Measurements from ENCODE around the gene SLC2A11. TPM values are rescaled to one million over a fixed set of nuclear protein-coding genes. Genes with fewer than 3 reads are reported as not detected.

SLC2A11 gene
- polyA plus RNA-seq, 3 donors, result 6.2 to 12.3 (median 10.3) TPM

DNA sequence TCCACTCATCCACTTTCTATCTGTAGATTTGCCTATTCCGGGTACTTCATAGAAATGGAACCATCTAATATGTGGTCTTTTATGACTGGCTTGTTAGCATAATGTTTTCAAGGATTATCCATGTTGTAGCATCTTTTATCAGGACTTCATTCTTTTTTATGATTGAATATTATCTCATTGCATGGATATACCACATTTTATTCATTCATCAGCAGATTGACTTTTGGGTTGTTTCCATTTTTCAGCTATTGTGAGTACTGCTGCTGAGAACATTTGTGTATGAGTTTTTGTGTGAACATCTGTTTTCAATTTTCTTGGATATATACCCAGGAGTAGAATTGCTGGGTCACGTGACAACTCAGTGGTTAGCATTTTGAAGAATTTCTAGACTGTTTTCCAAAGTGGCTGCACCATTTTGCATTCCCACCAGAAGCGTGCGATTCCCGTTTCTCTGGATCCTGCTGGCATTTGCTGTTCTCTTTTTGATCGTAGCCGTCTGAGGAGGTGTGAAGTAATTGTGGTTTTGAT, 27.8 kb upstream of the SLC2A11 start:
- WGBS, 3 donors, result 66 to 89% (median 67%) methylated on average over 7 of the region's 7 CpGs
- H3K27ac ChIP-seq (ENCODE audit: low read depth, low read length), result no peak overlapping the region

DNA sequence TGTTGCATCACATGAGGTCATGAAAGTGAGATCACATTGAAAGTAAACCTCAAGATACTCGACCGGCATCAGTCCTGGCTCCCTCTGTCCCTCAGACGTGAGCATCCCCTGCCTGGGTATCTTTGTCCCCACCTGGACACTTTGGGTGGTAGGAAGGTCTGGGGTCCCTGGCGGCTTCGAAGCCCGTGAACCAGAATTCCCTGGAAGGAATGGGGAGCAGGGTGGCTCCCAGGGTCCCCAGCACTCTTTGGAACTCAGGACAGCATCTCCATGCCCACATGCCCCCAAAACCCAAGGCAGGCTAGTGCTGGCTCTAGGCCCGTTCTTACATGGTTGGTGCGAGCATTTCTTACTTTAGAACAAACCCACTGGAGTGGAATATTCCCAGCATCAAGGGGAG, 26.4 kb upstream of the SLC2A11 start:
- 86 to 94% (median 92%) methylated on average over 8 of the region's 8 CpGs for WGBS, 3 donors
- H3K27ac ChIP-seq (ENCODE audit: low read depth, low read length), result no peak overlapping the region

DNA sequence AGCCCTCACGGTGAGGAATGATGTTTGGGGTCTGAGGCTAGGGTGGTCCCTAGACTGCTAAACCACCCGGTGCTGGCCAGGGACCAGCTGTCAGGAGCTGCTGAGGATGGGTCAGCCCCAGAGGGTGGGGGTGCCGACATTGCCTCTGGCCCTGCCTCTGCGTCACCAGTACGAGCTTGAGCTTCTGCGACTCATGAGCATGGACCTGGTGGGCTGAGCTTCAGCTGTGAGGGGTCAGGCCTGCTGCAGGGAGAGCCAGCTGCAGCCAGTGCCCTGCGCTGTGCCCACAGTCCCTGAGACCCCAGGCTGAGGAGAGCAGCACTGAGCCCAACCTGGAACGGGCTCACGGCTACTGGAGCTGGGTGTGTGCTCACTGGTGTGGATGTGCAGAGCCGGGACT, 25.9 kb upstream of the SLC2A11 start:
- 83 to 90% (median 88%) methylated on average over 10 of the region's 10 CpGs for whole genome bisulfite sequencing, 3 donors

DNA sequence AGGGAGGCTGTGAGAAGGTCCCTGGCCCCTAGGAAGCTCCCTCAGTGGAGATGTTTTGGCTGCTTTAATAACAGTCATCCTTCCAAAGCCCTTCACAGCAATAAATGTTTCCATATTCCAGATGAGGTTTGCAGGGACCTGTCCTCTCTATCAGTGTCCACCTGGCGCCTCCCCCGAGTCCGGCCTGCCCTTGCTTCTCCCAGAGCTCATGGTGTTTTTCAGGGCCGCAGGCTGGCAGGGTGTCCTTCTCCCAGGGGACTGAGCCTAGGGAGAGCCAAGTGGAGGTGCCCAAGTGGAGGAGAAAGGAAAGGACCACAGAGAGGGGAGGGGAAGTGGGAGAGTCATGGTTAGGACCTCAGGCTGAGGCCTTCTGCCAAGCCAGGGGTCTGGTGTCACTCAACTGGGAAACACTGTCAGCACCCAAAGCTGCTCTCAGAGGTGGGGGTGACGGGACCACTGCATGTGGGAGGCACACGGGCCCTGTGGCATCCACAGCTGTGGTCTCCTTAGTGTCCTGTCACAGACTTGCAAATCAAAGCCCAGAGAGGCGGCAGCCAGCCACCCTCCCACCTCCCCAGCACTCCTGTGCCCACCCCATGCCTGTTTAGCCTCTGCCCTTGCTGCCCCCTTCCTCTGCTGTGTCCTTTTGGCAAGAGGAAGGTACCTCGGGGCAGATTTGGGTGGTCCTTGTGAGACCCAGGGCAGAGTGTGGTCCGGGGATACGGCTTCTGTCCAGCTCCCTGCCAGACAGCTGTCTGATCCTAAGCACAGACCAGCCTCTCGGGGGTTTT, 25.3 kb upstream of the SLC2A11 start:
- WGBS, 3 donors, result 77 to 89% (median 80%) methylated on average over 11 of the region's 11 CpGs
- no peak overlapping the region for H3K27ac ChIP-seq (ENCODE audit: low read depth, low read length)

More for the DNA sequence above, 25.9 kb upstream of the SLC2A11 start:
- no peak overlapping the region for H3K27ac ChIP-seq (ENCODE audit: low read depth, low read length)

DNA sequence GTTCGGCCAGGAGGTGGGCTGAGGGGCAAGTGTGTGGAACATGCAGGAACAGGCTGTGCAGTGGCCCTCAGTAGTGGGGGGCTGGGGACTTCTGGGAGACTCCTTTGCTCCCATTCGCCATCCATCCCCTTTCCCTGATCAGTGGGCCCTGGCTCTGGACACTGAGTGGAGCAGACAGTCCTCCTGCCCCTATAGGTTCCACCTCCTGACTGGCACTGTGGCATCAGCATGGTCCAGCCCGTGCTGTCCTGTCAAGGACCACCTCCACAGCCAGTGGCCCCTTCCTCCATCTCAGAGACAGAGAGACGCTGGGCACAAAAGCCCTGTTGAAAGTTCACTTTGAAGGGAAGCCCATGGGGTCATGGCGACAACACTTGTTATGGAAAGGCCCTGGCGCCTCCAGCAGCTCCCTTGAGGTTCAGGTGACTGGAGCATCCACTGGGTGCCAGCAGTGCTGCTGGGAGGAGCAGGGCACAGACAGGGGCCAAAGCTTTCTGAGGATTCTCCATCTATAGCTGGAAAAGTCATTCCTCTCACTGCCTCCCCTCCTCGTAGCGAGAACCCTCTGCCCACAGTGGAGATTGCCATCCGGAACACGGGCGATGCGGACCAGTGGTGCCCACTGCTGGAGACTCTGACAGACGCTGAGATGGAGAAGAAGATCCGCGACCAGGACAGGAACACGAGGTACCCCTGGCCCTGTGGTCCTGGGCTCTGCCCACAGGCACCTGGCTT, 24.5 kb upstream of the SLC2A11 start:
- 89 to 92% (median 91%) methylated on average over 16 of the region's 16 CpGs for WGBS, 3 donors

DNA sequence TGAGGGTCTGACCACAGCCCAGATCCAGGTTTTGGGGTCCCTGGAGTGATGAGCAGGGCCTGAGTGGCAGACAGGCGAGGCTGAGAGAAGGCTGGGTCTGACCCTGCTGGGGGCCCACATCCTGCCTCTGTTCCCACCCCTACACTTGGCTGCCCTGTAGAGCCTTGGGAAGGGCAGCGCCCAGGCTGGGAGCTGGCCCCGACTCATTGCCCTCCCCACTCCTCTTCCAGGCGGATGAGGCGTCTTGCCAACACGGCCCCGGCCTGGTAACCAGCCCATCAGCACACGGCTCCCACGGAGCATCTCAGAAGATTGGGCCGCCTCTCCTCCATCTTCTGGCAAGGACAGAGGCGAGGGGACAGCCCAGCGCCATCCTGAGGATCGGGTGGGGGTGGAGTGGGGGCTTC, 23.8 kb upstream of the SLC2A11 start:
- H3K27ac ChIP-seq (ENCODE audit: low read depth, low read length), result no peak overlapping the region
- WGBS, 3 donors, result 64 to 84% (median 83%) methylated on average over 13 of the region's 13 CpGs

More for the DNA sequence above, 24.5 kb upstream of the SLC2A11 start:
- no peak overlapping the region for H3K27ac ChIP-seq (ENCODE audit: low read depth, low read length)

DNA sequence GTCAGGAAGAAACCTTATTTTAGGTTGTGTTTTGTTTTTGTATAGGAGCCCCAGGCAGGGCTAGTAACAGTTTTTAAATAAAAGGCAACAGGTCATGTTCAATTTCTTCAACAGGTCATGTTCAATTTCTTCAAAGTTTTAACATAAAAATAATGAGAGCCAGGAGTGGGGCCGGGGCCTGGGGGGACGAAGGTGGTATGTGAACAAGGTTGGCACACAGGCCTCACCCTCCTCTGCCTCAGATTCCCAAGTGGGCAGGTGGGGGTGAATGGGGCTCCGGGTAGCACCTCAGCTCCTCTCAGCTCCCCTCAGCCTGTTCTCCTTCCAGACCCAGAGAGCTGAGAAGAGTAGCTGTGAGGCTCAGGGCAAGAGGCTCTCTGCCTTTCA, 23.3 kb upstream of the SLC2A11 start:
- H3K27ac ChIP-seq (ENCODE audit: low read depth, low read length), result no peak overlapping the region
- 86 to 93% (median 90%) methylated on average over 3 of the region's 3 CpGs for WGBS, 3 donors

DNA sequence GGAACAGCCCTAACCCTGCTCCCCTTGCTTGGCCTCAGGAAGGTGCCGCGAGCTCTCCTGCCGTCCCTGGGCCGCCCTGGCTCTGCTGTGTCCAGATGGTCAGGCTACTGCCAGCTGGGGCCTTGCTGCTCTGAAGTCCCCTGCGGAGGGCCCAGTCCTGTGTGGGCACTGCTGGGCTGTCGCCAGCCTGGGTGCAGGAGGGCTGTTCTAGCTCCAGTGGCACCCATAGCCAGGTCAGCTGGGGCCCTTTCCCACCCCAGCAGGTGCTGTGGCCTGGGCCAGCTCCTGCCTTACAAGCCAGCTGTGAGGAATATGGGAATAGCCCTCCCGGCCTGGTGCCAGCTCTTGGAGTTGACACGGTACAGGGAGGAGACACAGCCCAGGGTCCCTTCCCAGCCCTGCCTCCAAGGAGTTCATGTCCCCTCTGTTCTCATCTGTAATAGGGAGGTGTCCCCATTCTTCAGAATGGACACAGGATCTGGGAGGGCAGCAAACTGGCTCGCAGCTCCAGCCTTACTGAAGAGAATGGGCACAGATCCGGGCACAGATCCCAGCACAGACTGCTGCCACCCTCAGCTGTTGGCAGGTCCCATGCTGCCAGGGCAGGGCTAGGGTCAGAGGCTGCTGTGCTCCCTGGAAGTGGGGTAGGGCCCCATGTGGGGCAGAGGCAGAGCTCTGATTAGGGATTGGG, 22.7 kb upstream of the SLC2A11 start:
- no peak overlapping the region for H3K27ac ChIP-seq (ENCODE audit: low read depth, low read length)
- WGBS, 3 donors, result 47 to 89% (median 80%) methylated on average over 10 of the region's 10 CpGs

DNA sequence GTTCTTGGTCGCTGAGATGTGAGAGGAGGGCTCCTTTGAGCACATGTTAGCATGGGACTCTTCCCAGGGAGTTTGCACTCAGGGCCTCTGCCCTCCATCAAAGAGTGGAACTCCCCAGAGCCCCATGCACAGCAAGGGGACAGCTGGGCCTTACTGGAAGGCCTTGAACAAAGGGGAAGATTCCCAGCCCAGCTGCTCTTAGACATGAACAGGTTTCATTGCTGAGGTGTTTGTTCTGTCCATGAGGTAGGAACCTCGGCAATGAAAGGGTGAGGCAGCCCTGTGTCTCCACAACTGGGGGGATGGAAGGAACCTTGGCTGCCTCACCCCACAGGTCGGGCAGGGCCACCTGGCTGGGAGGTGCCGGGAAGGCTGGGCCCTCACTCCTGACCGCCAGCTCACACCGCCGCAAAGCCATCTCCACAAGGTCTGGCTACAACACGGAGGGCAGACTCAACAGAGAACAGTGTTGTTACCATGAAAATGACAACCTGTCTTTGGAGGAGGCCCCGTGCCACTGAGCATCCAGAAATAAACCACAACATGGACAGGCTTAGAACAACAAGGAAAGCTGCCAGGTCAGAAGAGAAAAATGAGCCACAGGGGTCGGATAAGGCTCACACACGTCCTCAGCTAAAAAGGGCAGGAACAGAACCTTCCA, 22.1 kb upstream of the SLC2A11 start:
- H3K27ac ChIP-seq (ENCODE audit: low read depth, low read length), result no peak overlapping the region
- WGBS, 3 donors, result 44 to 77% (median 77%) methylated on average over 11 of the region's 11 CpGs

DNA sequence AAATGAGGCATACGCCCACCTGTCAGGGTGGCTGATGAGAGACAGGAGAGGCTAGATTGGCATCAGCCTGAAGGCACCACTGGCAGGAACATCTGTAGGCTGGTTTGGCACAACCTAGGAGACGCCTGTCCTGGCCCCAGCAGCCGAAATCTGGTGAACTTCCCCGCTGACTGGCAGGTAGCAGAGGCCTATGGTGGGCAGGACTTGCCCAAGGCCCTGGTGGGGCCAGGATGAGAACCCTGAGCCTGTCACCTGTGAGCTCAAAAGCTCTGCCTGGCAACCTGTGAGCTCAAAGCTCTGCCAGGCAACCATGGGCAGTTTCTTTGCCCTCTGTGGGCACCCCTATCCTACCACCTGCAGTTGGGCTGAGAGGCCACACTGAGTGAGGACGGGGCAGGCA, 21.4 kb upstream of the SLC2A11 start:
- whole genome bisulfite sequencing, 3 donors, result 69 to 88% (median 74%) methylated on average over 5 of the region's 5 CpGs
- H3K27ac ChIP-seq (ENCODE audit: low read depth, low read length), result no peak overlapping the region

DNA sequence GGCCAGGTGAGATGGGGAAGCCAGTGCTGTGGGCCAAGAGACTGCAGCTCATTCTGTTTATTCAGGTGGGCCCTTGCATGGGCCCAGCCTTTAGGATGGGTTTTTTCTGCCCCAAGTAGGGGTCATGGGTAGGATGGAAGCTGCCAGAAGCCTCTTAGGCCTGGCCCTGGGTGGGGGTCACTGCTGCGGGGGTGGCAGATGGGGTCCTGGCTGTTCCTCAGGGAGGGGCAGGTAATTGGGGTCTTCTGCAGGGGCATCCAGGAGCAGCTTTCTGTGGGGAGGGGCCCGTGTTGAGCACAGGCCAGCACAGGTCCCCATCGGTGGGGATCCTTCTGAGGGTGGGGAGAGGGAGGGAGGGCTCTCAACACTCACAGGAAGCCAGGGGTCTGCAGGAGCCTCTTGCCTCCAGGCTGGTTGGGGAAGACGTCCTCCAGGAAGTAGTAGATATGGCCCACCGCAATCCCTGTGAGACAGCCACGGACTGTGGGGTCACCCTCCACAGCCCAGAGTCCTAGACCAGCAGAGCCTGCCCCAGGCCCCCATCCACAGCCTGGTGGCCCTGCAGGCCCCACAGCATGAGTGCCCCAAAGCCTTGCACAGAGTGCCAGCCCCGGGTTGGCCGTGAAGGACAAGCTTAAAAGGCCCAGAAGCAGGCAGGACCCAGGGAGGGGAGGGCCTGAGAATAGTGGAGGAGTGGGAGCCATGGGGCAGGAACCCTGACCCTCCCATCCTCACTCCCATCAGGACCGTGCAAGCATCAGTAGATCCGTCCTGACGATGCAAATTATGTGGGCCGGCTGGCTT, 20.8 kb upstream of the SLC2A11 start:
- WGBS, 3 donors, result 50 to 81% (median 80%) methylated on average over 12 of the region's 12 CpGs
- H3K27ac ChIP-seq (ENCODE audit: low read depth, low read length), result no peak overlapping the region

DNA sequence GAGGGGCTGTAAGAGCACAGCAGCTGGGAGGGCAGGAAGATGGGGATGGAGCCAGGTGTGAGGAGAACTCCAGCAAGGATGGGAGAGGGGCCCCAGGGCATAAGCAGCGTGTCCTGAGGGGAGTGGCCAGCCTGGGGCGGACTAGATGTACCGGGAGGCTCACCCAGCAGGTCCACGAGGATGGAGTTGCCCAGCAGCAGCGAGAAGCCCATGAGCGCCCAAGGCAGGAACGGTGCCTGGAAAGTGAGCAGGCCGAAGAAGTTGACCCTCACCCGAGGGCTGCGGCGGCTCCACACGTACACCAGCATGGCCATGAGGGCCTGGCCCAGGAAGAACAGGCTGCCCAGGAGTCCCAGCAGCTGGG, 20.2 kb upstream of the SLC2A11 start:
- 43 to 94% (median 90%) methylated on average over 12 of the region's 12 CpGs for WGBS, 3 donors
- no peak overlapping the region for H3K27ac ChIP-seq (ENCODE audit: low read depth, low read length)

DNA sequence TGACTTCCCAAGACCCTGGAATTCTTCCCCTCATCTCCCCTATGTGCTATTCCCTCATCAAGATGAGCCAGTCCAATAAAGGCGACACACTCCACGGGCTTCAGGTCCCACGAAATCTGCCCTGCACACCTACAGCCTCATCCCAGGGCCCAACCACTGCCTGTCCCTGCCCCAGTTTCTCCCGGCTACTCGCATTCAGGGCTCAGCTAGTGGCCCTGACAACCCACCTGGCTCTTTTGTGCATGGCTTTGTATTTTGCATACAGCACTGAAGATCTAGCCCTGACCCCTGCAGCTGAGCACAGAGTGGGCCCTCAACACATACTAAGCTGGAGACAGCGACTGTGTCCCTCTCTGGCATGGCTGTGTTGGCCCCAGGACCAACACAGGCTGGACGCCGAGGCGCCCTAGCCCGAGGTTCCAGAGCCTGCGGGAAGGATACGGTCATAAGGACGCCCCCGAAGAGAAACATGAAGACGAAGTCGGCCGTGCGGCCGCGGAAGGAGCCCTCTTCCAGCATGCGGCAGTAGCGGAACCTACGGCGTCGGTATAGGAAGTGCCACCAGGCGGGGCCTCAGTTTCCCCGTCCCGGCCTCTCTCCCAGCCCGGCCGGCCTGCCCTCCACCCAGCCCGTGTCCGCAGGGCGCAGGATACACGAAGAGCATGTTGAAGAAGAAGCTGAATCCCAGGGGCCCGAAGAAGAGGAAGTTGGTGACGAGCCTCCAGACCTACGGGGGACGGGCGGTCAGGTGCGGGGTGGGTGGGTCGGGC, 19.6 kb upstream of the SLC2A11 start:
- no peak overlapping the region for H3K27ac ChIP-seq (ENCODE audit: low read depth, low read length)
- 15 to 30% (median 28%) methylated on average over 38 to 41 of the region's 41 CpGs for WGBS, 3 donors

DNA sequence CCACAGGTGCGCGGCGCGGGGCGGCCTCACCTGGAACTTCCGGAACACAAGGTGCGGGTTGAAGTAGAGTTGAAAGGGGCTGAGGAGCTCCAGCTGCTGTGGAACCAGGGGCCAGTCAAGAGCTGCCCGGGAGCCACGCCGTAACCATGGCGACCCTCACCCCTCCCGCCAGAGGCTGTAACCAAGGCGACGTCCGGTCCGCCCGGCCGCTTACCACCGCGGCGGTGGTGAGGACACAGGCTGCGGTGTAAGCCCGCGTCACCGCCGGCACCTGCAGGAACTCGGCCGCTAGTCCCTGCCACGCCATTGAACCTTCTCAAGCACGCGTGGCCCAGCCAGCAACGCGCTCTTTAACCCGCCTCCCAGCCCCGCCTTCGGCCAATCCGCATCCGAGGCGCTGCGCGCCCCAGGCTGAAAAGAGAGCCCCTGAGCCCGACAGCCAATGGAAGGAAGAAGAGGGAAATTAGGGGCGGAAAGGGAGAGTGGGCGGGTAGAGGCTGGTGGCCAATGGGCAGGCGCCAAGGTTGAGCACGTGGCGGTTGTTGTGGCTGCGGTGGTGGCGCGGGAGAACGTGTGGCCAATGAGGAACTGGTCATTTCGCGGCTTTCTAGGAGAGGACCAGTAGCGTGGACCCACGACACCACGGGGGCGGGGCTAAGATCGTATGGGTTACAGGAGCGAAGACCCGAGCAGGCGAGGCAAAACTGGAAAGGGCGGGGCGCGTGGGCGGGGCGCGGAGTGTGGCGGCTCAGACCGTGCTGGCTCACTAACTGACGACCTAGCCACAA, 18.8 kb upstream of the SLC2A11 start, which contains the start of gene DERL3:
TSS of gene DERL3 (minus strand) at position 326 of the 788 bp plus-strand sequence. CDS start at position 307, 19 bp downstream.
- WGBS, 3 donors, result 1 to 2% (median 1%) methylated on average over 63 to 70 of the region's 70 CpGs

DNA sequence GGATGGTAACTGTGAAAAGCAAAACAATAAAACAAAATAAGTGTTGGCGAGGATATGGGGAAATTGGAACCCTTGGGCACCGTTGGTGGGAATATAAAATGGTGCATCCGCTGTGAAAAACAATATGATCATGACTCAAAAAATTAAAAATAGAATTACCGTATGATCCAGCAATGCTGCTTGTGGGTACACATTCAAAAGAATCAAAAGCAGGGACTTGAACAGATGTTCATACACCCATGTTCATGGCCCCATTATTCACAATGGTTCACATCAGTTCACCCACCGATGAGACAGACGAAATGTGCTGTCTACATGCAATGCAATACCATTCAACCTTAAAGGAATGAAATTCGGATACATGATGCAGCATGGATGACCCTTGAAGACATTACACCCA, 17.6 kb upstream of the SLC2A11 start:
- 78 to 87% (median 82%) methylated on average over 7 of the region's 7 CpGs for WGBS, 3 donors
- no peak overlapping the region for H3K27ac ChIP-seq (ENCODE audit: low read depth, low read length)

More for the DNA sequence above, 18.8 kb upstream of the SLC2A11 start, which contains the start of gene DERL3:
- H3K27ac ChIP-seq (ENCODE audit: low read depth, low read length), result no peak within 1 kb of the TSS

DNA sequence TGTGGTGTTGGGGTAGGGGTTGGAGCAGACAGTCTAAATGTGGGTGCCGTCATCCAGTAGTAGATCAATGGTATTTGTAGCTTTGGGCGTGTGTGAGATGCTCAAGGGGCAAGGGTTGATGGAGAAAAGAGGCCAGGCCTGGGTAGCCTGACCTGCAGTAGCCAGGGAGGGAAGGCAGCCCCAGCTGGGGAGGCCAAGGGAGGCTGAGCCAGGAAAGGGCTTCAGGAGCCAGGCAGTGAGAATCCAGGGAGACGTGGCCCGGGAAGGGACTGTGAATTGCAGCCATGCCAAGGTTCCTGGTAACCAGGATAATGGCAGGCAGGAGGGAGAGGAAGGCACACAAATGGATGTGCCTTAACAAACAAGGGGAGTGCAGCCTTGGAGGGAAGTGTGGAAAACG, 16.4 kb upstream of the SLC2A11 start:
- 81 to 89% (median 88%) methylated on average over 5 of the region's 5 CpGs for WGBS, 3 donors
- H3K27ac ChIP-seq (ENCODE audit: low read depth, low read length), result no peak overlapping the region

All from adipose tissue (tissue), 3 donors.